SK-N-SH treated with all-trans-retinoic acid at 6 μM for 48 hours (cell line): ENCODE results near the gene BIRC2.

Experiments
- ATAC-seq: fragments of 200-7000 bp; cut with Tn5 transposase; 3 replicates; pipeline ENCODE4 v1.9.1; 2020; ENCODE audit warnings: mild to moderate bottlenecking, moderate library complexity
- ARNTL ChIP-seq: fragments of 450-650 bp; formaldehyde crosslinking; IDR thresholded peaks from 2 replicates; pipeline ENCODE4 v1.5.0; 2020; ENCODE audit warnings: low read depth, mild to moderate bottlenecking, moderate library complexity, borderline replicate concordance
- BACH2 ChIP-seq: fragments of 250-450 bp; sonication (Bioruptor Pico); IDR thresholded peaks from 2 replicates; pipeline ENCODE4 v1.9.0; 2021; ENCODE audit warnings: mild to moderate bottlenecking, borderline replicate concordance
- CSDC2 ChIP-seq: fragments of 250-450 bp; sonication (Bioruptor Pico); IDR thresholded peaks from 2 replicates; pipeline ENCODE4 v1.5.0; 2020; ENCODE audit warnings: mild to moderate bottlenecking, moderate library complexity
- CSRNP3 ChIP-seq: fragments of 250-450 bp; sonication (Bioruptor Pico); IDR thresholded peaks from 2 replicates; pipeline ENCODE4 v1.5.1; 2021; ENCODE audit warnings: mild to moderate bottlenecking, moderate library complexity
- ESRRG ChIP-seq: fragments of 250-450 bp; sonication (Bioruptor Pico); IDR thresholded peaks from 2 replicates; pipeline ENCODE4 v1.6.1; 2021; ENCODE audit warnings: mild to moderate bottlenecking
- GLIS3 ChIP-seq: fragments of 250-450 bp; sonication (Bioruptor Pico); IDR thresholded peaks from 2 replicates; pipeline ENCODE4 v1.5.0; 2020; ENCODE audit warnings: mild to moderate bottlenecking, moderate library complexity
- ISL1 ChIP-seq: fragments of 250-450 bp; sonication (Bioruptor Pico); IDR thresholded peaks from 2 replicates; pipeline ENCODE4 v2.1.2; 2022; ENCODE audit warnings: mild to moderate bottlenecking, moderate library complexity
- OSR1 ChIP-seq: fragments of 250-450 bp; sonication (Bioruptor Pico); IDR thresholded peaks from 2 replicates; pipeline ENCODE4 v1.8.0; 2022; ENCODE audit warnings: moderate library complexity, mild to moderate bottlenecking, inconsistent platforms
- POU6F1 ChIP-seq: fragments of 250-450 bp; sonication (Bioruptor Pico); IDR thresholded peaks from 2 replicates; pipeline ENCODE4 v1.8.0; 2021; ENCODE audit warnings: low read depth, mild to moderate bottlenecking, moderate library complexity, borderline replicate concordance
- PPARA ChIP-seq: fragments of 250-450 bp; sonication (Bioruptor Pico); IDR thresholded peaks from 2 replicates; pipeline ENCODE4 v1.5.0; 2020; ENCODE audit warnings: mild to moderate bottlenecking, borderline replicate concordance
- RARB ChIP-seq: fragments of 250-450 bp; sonication (Bioruptor Pico); IDR thresholded peaks from 2 replicates; pipeline ENCODE4 v1.8.0; 2021; ENCODE audit warnings: mild to moderate bottlenecking, moderate library complexity
- SNAI2 ChIP-seq: fragments of 250-450 bp; sonication (Bioruptor Pico); IDR thresholded peaks from 2 replicates; pipeline ENCODE4 v1.5.0; 2020; ENCODE audit warnings: mild to moderate bottlenecking, moderate library complexity
- TCF4 ChIP-seq: fragments of 250-450 bp; sonication (Bioruptor Pico); IDR thresholded peaks from 2 replicates; pipeline ENCODE4 v1.8.0; 2021; ENCODE audit warnings: mild to moderate bottlenecking, moderate library complexity, borderline replicate concordance
- TOX ChIP-seq: fragments of 250-450 bp; sonication (Bioruptor Pico); IDR thresholded peaks from 2 replicates; pipeline ENCODE4 v1.8.0; 2021; ENCODE audit warnings: mild to moderate bottlenecking, moderate library complexity, borderline replicate concordance
- ZC3H10 ChIP-seq: fragments of 250-450 bp; sonication (Bioruptor Pico); IDR thresholded peaks from 2 replicates; pipeline ENCODE4 v1.5.1; 2021; ENCODE audit warnings: mild to moderate bottlenecking, moderate library complexity
- ZFP3 ChIP-seq: fragments of 250-450 bp; sonication (Bioruptor Pico); IDR thresholded peaks from 2 replicates; pipeline ENCODE4 v1.5.0; 2020; ENCODE audit warnings: mild to moderate bottlenecking, moderate library complexity
- ZFP30 ChIP-seq: fragments of 450-650 bp; formaldehyde crosslinking; IDR thresholded peaks from 2 replicates; pipeline ENCODE4 v1.5.0; 2022; ENCODE audit warnings: mild to moderate bottlenecking, moderate library complexity
- ZNF565 ChIP-seq: fragments of 450-650 bp; formaldehyde crosslinking; conservative IDR thresholded peaks from 2 replicates; pipeline ENCODE4 v1.5.0; 2020; ENCODE audit warnings: low read depth, mild to moderate bottlenecking, moderate library complexity
- ZNF70 ChIP-seq: fragments of 450-650 bp; formaldehyde crosslinking; IDR thresholded peaks from 2 replicates; pipeline ENCODE4 v1.5.0; 2020; ENCODE audit warnings: mild to moderate bottlenecking, moderate library complexity
- ZNF8 ChIP-seq: fragments of 450-650 bp; formaldehyde crosslinking; IDR thresholded peaks from 2 replicates; pipeline ENCODE4 v1.5.0; 2020; ENCODE audit warnings: mild to moderate bottlenecking, moderate library complexity
- TF ChIP-seq, protein P1 (sequence below): fragments of 250-450 bp; sonication (Bioruptor Pico); IDR thresholded peaks from 2 replicates; pipeline ENCODE4 v1.5.1; 2020; ENCODE audit warnings: low read depth, mild to moderate bottlenecking, moderate library complexity
- TF ChIP-seq, protein P2 (sequence below): fragments of 250-450 bp; sonication (Bioruptor Pico); IDR thresholded peaks from 2 replicates; pipeline ENCODE4 v1.8.0; 2020; ENCODE audit warnings: mild to moderate bottlenecking, moderate library complexity, borderline replicate concordance

The BIRC2 gene

DNA sequence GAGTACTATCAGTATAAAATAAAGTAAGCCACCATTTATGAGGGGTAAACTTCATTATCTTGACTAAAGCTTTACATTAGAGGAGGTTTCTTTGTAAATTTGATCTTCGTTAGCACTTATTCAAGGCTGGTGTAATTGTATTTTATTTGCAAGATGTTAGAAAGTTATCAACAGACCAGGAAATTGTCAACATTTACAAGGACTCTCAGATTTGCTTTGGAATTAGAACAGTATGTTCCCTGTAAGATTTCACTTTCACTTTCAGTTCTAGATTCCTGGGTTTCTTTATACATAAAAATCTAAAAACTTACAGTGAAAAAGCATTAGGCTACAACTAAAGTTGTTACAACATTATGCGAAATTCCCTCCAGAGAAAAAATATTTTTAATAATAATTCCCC is 34.3 kb upstream of the BIRC2 start:
- TF ChIP-seq BACH2 (no peak), ZFP3 (no peak), ZFP30 (CRISPR knock-in tag) (no peak), TCF4 (no peak), ZNF565 (no peak), OSR1 (no peak), GLIS3 (CRISPR knock-in tag) (no peak), ESRRG (CRISPR knock-in tag) (no peak), RARB (CRISPR knock-in tag) (no peak), ZNF70 (CRISPR knock-in tag) (no peak), ISL1 (no peak), SNAI2 (CRISPR knock-in tag) (no peak), POU6F1 (CRISPR knock-in tag) (no peak), ZC3H10 (CRISPR knock-in tag) (no peak)
- TF ChIP-seq, protein P1, sequence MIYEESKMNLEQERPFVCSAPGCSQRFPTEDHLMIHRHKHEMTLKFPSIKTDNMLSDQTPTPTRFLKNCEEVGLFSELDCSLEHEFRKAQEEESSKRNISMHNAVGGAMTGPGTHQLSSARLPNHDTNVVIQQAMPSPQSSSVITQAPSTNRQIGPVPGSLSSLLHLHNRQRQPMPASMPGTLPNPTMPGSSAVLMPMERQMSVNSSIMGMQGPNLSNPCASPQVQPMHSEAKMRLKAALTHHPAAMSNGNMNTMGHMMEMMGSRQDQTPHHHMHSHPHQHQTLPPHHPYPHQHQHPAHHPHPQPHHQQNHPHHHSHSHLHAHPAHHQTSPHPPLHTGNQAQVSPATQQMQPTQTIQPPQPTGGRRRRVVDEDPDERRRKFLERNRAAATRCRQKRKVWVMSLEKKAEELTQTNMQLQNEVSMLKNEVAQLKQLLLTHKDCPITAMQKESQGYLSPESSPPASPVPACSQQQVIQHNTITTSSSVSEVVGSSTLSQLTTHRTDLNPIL = no peak
- TF ChIP-seq, protein P2, sequence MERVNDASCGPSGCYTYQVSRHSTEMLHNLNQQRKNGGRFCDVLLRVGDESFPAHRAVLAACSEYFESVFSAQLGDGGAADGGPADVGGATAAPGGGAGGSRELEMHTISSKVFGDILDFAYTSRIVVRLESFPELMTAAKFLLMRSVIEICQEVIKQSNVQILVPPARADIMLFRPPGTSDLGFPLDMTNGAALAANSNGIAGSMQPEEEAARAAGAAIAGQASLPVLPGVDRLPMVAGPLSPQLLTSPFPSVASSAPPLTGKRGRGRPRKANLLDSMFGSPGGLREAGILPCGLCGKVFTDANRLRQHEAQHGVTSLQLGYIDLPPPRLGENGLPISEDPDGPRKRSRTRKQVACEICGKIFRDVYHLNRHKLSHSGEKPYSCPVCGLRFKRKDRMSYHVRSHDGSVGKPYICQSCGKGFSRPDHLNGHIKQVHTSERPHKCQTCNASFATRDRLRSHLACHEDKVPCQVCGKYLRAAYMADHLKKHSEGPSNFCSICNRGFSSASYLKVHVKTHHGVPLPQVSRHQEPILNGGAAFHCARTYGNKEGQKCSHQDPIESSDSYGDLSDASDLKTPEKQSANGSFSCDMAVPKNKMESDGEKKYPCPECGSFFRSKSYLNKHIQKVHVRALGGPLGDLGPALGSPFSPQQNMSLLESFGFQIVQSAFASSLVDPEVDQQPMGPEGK (CRISPR knock-in tag) = no peak
- no peak for ATAC-seq

DNA sequence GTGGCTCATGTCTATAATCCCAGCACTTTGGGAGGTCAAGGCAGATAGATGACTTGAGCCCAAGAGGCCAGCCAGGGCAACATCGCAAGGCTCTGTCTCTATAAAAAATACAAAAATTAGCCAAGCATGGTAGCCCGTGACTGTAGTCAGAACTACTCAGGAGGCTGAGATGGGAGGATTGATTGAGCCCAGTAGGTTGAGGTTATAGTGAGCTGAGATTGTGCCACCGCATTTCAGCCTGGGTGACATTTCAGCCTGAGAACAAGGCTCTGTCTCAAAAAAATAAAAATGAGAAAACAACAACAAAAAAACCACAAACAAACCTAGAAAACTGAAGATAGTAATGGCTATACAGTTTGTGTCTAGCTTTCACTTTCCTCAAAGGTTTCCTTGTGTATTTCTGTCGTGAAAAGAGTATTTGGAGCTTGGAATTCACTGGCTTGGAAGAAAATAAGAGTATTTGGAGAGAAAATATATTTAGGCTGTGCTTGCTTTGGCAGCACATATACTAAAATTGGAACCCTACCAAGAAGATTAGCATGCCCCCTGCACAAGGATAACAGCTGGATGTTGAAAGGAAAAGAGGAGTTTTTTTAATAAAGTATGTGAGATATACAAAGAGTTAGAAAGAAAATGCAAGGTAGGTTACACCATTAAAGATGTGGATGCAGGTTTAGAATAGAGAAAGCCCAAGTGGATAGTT is 33.6 kb upstream of the BIRC2 start:
- ATAC-seq = no peak
- TF ChIP-seq RARB (CRISPR knock-in tag) (no peak), ZC3H10 (CRISPR knock-in tag) (no peak), ZNF70 (CRISPR knock-in tag) (no peak), POU6F1 (CRISPR knock-in tag) (no peak), ZNF565 (no peak), ZFP3 (no peak)
- TF ChIP-seq, all 23 proteins: peak for 0

DNA sequence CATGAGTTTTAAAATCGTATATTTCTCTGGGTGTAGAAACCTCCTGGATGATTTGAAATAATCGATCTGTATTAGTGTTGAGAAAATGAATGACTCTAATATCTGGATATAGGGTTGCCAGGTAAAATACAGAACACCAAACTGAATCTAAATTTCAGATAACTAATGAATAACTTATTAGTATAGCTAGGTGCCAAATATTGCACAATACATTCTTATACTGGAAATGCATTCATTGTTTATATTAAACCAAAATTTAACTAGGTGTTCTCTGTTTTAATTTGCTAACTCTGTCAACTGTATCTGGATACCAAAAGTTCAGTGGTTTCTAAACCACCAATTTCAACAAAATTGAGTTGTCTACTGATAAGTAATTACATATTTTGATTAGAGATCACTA is 32.2 kb upstream of the BIRC2 start:
- no peak for TF ChIP-seq ARNTL
- no peak for TF ChIP-seq RARB (CRISPR knock-in tag)
- TF ChIP-seq PPARA (CRISPR knock-in tag) = no peak
- ATAC-seq = no peak

GRCh38 chr11:102316346-102316904 is 30.6 kb upstream of the BIRC2 start:
- TF ChIP-seq, protein P1 = no peak
- no peak for TF ChIP-seq PPARA (CRISPR knock-in tag)
- TF ChIP-seq CSDC2 = no peak
- TF ChIP-seq TOX = no peak
- no peak for TF ChIP-seq ZNF8 (CRISPR knock-in tag)
- TF ChIP-seq ZFP3 = no peak
- TF ChIP-seq POU6F1 (CRISPR knock-in tag) = no peak
- TF ChIP-seq ESRRG (CRISPR knock-in tag) = no peak
- no peak for TF ChIP-seq CSRNP3
- TF ChIP-seq GLIS3 (CRISPR knock-in tag) = no peak
- TF ChIP-seq TCF4 = no peak
- no peak for TF ChIP-seq RARB (CRISPR knock-in tag)
- TF ChIP-seq, protein P2 (CRISPR knock-in tag) = no peak
- no peak for TF ChIP-seq ZC3H10 (CRISPR knock-in tag)
- no peak for ATAC-seq
